ENCODE results near the gene ATXN10.

Gene ATXN10

DNA sequence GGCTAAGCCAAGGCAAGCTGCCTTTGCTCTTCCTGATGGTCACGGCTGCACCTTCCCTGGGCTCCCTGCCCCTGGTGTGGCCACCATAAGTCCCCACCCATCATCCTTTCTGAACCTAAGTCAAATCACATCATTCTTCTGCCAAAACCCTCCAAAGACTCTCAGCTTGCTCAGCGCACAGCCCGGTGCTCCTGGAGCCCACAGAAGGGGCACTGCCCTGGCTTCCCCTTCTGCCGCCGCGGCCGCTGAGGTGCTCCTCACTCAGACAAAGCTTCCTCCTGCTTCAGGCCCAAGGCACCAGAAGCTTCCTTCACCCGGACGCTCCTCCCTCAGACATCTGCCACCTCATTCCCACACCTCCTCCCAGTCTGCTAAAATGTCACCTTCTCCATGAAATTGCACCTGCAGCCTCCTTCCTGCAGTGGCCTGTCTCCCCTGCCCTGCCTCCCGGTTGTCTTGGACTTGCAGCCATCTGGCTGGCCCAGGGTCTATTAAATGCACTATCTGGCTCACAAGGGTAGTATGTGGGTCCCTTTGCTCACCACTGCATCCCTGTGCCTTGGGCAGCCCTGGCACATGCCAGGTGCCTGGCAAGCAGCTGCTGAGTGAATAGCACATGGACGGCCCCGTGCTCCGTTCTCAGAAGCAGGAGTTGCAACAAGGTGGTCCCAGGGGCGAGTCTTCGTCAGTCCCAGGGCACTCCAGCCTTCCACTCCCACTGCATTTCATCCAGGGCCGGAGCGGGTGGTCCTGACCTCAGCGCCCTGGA is 197.1 kb downstream of the ATXN10 start:
- TF ChIP-seq, protein P1, sequence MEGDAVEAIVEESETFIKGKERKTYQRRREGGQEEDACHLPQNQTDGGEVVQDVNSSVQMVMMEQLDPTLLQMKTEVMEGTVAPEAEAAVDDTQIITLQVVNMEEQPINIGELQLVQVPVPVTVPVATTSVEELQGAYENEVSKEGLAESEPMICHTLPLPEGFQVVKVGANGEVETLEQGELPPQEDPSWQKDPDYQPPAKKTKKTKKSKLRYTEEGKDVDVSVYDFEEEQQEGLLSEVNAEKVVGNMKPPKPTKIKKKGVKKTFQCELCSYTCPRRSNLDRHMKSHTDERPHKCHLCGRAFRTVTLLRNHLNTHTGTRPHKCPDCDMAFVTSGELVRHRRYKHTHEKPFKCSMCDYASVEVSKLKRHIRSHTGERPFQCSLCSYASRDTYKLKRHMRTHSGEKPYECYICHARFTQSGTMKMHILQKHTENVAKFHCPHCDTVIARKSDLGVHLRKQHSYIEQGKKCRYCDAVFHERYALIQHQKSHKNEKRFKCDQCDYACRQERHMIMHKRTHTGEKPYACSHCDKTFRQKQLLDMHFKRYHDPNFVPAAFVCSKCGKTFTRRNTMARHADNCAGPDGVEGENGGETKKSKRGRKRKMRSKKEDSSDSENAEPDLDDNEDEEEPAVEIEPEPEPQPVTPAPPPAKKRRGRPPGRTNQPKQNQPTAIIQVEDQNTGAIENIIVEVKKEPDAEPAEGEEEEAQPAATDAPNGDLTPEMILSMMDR (IDR thresholded peaks at IDR 0.05) = no peak

DNA sequence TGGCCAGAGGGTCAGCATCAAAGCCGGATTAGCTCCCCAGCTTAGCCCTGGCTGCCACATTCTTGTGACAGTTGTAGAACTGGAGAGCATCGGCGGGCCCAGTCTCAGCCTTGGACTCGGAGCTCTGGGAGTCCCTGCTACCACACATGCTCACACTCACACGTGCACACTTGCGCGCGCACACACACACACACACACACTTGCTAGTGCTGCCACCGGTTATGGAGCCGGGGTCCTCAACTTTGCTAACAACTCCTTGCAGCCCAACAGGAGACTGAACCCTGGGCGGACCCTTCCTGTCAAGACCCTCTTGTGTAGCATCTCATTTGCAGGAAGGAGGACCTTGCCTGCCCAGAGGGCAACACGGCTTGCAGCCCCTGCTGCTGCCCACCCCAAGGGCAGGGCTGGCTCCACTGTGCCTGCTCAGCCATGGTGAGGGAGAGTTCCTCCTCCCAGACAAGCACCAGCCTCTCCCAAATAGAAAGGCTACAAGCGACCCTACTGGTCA is 197.8 kb downstream of the ATXN10 start:
- TF ChIP-seq, protein P1 (IDR thresholded peaks at IDR 0.05) = no peak

DNA sequence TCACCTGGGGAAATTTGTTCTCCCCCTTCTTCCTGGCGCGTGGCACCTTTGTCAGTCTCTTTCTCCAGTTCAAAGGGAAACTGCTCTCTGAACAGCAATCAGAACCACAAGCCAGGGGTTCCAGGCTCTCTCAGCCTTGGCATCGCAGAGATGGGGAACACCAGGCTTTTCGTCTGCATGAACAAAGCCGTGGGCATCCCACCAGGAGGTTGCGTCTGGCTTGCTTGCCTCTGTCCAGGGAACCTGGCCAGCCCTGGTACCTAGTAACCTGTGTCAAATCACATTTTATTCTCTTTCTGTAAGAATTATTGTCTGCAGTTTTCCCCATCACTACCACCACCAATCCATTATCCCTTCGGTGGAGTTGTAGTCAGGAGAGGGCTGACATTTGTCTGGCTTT is 198.4 kb downstream of the ATXN10 start:
- TF ChIP-seq, protein P1 (IDR thresholded peaks at IDR 0.05) = no peak

DNA sequence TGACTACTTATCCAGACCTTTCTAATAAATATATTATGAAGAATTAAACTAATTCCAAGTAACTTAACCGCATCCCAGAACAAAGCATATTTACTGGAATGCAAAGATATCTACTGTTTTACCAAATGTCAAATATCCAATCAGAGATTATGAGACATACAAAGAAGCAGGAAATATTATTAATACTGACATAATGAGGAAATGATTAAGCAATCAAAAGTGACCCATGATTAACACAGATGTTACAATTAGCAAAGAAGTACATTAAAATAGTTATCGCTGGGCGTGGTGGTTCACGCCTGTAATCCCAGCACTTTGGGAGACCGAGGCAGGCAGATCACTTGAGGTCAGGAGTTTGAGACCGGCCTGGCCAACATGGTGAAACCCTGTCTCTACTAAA is 200.1 kb downstream of the ATXN10 start:
- TF ChIP-seq, protein P1 (IDR thresholded peaks at IDR 0.05) = no peak

DNA sequence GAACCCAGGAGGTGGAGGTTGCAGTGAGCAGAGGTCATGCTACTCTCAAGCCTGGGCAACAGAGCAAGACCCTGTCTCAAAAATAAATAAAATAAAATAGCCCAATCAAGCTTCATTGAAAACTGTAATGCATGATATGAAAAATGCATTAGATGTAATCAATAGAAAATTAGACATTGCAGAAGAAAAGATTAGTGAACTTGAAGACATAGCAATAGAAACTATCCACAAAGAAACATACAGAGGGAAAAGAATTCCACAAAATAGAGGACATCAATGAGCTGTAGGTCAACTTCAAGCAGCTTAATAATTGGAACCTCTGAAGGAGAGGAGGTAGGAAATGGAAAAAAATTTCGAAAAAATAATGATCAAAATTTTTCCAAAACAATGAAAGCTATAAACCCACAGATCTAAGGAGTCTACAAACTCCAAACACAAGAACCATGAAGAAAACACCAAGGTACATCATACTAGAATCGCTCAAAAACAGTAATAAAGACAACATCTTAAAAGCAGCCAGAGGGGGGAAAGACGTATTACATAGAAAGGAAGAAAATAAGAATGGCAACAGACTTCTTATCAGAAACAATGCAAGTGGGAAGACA is 201.1 kb downstream of the ATXN10 start:
- TF ChIP-seq, protein P1 (IDR thresholded peaks at IDR 0.05) = no peak

DNA sequence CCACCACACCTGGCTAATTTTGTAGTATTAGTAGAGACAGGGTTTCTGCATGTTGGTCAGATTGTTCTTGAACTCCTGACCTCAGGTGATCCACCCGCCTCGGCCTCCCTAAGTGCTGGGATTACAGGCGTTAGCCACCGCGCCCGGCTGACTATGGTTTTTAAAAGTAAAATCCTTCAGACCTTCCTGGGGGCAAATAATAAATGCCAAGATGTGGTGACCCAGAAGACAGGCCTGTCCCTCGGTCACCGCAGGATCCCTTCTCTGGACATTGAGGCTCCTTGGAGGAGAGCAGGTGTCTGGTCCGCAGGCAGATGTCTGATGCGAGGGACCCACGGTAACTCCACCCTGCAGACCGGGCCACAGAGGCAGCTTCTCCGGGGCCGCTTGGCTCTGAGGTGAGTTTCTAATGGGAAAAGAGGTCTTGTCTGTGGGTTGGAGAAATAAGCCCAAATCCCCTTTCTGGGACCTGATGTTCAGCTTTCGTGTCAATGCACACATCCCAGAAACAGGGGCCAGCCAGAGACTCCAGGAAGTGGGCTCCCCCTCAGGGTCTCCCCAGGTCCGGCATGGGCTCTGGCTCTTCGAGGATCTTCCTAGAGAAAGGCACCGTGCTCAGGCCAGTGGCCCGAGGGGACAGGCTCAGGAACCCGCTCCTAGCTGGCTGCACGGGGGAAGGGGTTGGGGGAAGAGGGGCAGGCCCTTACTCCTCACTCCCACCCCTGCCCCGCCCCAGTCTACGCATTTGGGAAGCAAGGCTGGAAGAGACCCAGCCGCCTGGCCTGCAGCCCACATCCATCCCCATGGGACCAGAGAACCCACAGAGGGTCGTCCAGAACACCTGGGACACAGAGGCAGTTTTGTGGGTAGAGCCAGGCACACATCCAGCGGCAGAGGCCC is 204.8 kb downstream of the ATXN10 start:
- TF ChIP-seq, protein P1 (IDR thresholded peaks at IDR 0.05) = no peak

DNA sequence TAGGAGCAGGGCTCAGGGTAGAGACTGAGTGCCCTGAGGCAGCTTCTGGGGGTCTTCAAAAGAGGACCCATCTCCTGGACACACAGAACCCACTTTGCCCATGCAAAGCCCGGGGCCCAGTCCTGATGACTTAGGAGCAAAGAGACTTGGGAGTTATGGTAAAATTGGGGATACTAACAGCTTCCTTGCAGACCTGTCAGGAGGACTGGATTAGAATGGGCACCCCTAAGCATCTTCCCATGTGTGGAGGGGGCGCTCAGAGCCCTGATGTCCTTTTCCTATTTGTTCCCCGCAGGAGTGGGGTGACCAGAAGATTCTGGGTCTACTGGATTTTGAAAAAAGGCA is 205.4 kb downstream of the ATXN10 start:
- TF ChIP-seq, protein P1 (IDR thresholded peaks at IDR 0.05) = no peak

Measured in LNCAP (cell line).